A673 (cell line): Measurements from ENCODE around the gene LMBRD1.

Source experiments
- EZH2 ChIP-seq: fragments of 200-600 bp; sonication (generic); IDR thresholded peaks from 2 replicates; pipeline ENCODE4 v1.6.1; 2017; ENCODE audit warnings: borderline replicate concordance, low read depth, mild to moderate bottlenecking, mixed read lengths, antibody characterized with exemption, low read length; ENCODE audit not compliant: poor library complexity, severe bottlenecking
- TF ChIP-seq, protein P1 (sequence below): fragments of 300-800, 200-600 bp; sonication (generic); conservative IDR thresholded peaks from 2 replicates; pipeline ENCODE4 v1.5.1; 2017; ENCODE audit warnings: low read depth, mild to moderate bottlenecking, antibody characterized with exemption, low read length, moderate library complexity, mixed read lengths

DNA sequence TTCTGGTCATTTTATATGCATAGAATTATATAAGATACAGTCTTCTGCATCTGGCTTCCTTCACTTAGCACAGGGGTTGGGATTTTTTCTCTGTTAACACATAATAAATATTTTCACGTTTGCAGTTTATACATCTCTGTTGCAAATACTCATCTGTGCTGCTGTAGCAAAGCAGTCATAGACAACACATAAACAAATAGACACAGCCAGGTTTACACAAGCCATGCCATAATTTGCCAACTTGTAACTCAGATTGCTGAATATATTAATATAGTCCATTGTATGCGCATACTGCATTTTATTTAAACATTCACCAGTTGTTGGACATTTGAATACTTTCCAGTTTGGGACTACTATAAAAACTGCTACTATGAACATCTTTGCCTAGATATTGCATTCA is 35.0 kb downstream of the LMBRD1 start:
- TF ChIP-seq EZH2: no peak
- TF ChIP-seq, protein P1, sequence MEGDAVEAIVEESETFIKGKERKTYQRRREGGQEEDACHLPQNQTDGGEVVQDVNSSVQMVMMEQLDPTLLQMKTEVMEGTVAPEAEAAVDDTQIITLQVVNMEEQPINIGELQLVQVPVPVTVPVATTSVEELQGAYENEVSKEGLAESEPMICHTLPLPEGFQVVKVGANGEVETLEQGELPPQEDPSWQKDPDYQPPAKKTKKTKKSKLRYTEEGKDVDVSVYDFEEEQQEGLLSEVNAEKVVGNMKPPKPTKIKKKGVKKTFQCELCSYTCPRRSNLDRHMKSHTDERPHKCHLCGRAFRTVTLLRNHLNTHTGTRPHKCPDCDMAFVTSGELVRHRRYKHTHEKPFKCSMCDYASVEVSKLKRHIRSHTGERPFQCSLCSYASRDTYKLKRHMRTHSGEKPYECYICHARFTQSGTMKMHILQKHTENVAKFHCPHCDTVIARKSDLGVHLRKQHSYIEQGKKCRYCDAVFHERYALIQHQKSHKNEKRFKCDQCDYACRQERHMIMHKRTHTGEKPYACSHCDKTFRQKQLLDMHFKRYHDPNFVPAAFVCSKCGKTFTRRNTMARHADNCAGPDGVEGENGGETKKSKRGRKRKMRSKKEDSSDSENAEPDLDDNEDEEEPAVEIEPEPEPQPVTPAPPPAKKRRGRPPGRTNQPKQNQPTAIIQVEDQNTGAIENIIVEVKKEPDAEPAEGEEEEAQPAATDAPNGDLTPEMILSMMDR: no peak
